ENCODE measurements around the gene NEK1. TPM values are rescaled to one million over a fixed set of nuclear protein-coding genes. Genes with fewer than 3 reads are reported as not detected.
A peak's percentile ranks its signal among the peaks of the same experiment; 100 is the strongest.
"Not testable (repeated sequence)": the region's sequence is repeated elsewhere in the genome, so short reads cannot be mapped to it uniquely, and the experiment has no call there.

Gene NEK1
- total RNA-seq, 2 experiments from 2014 or later = 15.4 to 16.9 TPM

DNA sequence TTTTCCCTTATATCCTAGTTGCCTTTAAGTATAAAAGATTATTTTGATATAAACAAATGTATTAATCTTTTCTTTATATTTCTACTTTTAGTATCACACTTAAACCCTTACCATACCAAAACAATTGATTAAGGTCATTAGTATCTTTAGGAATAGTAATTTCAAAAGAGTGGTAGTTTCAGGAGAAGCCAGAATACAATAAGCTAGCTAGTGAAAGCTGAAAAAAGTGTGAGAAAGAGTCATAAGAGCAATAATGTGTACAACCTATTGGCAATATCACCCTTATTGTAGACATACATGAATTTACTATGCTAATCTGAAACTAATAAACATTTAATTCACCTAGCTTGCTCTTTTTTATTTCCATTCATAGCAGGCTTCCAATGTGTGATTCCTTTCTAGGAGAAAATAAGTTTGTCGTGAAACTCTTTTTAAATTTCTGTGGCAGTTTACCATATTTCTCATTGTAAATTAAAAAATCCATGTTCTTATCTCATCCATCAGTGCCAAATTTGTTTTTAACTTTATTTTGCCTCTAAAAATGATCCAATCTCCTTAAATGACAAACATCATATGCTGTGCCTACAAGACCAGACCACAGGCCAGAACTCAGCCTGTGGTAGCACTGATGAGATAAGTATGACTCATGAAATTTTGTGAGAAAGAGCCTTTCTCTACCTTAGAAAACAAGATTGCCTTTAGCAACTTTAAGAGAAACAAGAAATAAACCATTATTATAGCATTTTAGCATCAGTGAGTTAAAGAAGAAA lies 8.1 kb downstream of the NEK1 start:
- no peaks in the 10 kb centered on the region for H3K27me3 Mint-ChIP-seq
- POLR2A ChIA-PET = no interaction called here
- H3K9me3 Mint-ChIP-seq = no peaks in the 10 kb centered on the region
- peaks cover 19% of the 10 kb centered on the region for H3K4me1 Mint-ChIP-seq
- no peak for DNase-seq
- H3K4me3 Mint-ChIP-seq = no peak overlapping the region
- ATAC-seq (ENCODE audit: low read depth) = peak; percentile 82
- peaks cover 26% of the 10 kb centered on the region for H3K36me3 Mint-ChIP-seq
- no peak overlapping the region for H3K27ac Mint-ChIP-seq

GRCh38 chr4:169603312-169603711 lies 9.1 kb downstream of the NEK1 start:
- H3K4me3 Mint-ChIP-seq = no peak overlapping the region
- POLR2A ChIA-PET = no interaction called here
- peaks cover 27% of the 10 kb centered on the region for H3K36me3 Mint-ChIP-seq
- ATAC-seq (ENCODE audit: low read depth) (no peak), DNase-seq (no peak)
- H3K9me3 Mint-ChIP-seq = no peaks in the 10 kb centered on the region
- peaks cover 18% of the 10 kb centered on the region for H3K4me1 Mint-ChIP-seq
- H3K27me3 Mint-ChIP-seq = no peaks in the 10 kb centered on the region
- H3K27ac Mint-ChIP-seq = no peak overlapping the region

DNA sequence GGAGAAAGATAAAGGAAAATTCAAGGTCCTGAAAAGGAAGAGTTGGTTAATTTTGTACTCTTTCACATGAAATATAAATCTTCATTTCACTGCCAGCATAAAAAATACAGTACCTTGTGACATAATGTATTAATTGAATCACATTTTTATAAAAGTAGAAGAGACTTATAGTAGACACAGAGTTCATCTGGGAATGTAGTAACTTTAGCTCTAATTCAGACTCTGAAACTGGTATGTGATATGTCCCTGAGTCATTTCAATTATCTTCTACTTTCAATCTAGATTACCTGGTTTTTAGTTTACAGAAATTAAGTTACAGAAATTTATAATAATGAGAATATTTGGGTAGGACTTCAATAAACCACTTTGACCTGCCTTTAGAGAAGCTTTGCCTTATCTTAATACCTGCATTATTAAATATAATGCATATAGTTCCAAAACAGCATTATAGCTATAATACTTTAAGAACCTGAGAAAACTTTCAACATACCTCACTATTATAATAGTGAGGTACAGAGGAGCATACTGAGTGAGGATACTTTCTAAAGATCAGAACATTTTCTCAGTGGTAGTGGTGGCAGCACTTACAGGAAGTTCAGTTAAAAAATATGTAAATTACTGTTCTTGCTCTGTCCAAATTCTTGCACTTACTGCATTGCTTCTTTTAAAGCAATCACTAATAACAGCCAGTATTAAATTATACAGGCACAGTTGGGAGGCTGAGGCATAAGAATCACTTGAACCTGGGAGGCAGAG lies 11.2 kb downstream of the NEK1 start:
- DNase-seq (no peak), ATAC-seq (ENCODE audit: low read depth) (no peak)
- H3K4me1 Mint-ChIP-seq = peaks cover 15% of the 10 kb centered on the region
- no peak overlapping the region for H3K4me3 Mint-ChIP-seq
- POLR2A ChIA-PET = no interaction called here
- H3K36me3 Mint-ChIP-seq = peaks cover 19% of the 10 kb centered on the region
- H3K9me3 Mint-ChIP-seq = no peaks in the 10 kb centered on the region
- no peaks in the 10 kb centered on the region for H3K27me3 Mint-ChIP-seq
- no peak overlapping the region for H3K27ac Mint-ChIP-seq

GRCh38 chr4:169594560-169595195 lies 17.7 kb downstream of the NEK1 start:
- ATAC-seq (ENCODE audit: low read depth) (no peak), DNase-seq (no peak)
- H3K4me3 Mint-ChIP-seq = no peak overlapping the region
- no peaks in the 10 kb centered on the region for H3K9me3 Mint-ChIP-seq
- H3K27me3 Mint-ChIP-seq = no peaks in the 10 kb centered on the region
- H3K4me1 Mint-ChIP-seq = peaks cover 4% of the 10 kb centered on the region
- peaks cover 7% of the 10 kb centered on the region for H3K36me3 Mint-ChIP-seq
- POLR2A ChIA-PET = no interaction called here
- H3K27ac Mint-ChIP-seq = no peak overlapping the region

GRCh38 chr4:169593050-169593560 lies 19.3 kb downstream of the NEK1 start:
- Mint-ChIP-seq H3K4me3 (no peak overlapping the region), H3K9me3 (no peaks in the 10 kb centered on the region), H3K4me1 (peaks cover 4% of the 10 kb centered on the region), H3K27me3 (no peaks in the 10 kb centered on the region), H3K27ac (no peak overlapping the region), H3K36me3 (peaks cover 6% of the 10 kb centered on the region)
- DNase-seq (no peak), ATAC-seq (ENCODE audit: low read depth) (no peak)
- POLR2A ChIA-PET = no interaction called here

- no peaks in the 10 kb centered on the region for H3K9me3 Mint-ChIP-seq
- no peak overlapping the region for H3K4me3 Mint-ChIP-seq
- DNase-seq (no peak), ATAC-seq (ENCODE audit: low read depth) (no peak)
- POLR2A ChIA-PET = no interaction called here
- H3K4me1 Mint-ChIP-seq = peaks cover 5% of the 10 kb centered on the region
- peaks cover 9% of the 10 kb centered on the region for H3K36me3 Mint-ChIP-seq
- no peaks in the 10 kb centered on the region for H3K27me3 Mint-ChIP-seq
- H3K27ac Mint-ChIP-seq = no peak overlapping the region
These were observed 28.8 kb downstream of the NEK1 start for GRCh38 chr4:169583563-169583962.

GRCh38 chr4:169582706-169583105 lies 29.7 kb downstream of the NEK1 start:
- POLR2A ChIA-PET = no interaction called here
- no peaks in the 10 kb centered on the region for H3K27me3 Mint-ChIP-seq
- DNase-seq (no peak), ATAC-seq (ENCODE audit: low read depth) (no peak)
- peaks cover 9% of the 10 kb centered on the region for H3K36me3 Mint-ChIP-seq
- H3K9me3 Mint-ChIP-seq = no peaks in the 10 kb centered on the region
- no peak overlapping the region for H3K4me3 Mint-ChIP-seq
- H3K4me1 Mint-ChIP-seq = peaks cover 5% of the 10 kb centered on the region
- no peak overlapping the region for H3K27ac Mint-ChIP-seq

- H3K4me1 Mint-ChIP-seq = peaks cover 5% of the 10 kb centered on the region
- ATAC-seq (ENCODE audit: low read depth) (no peak), DNase-seq (no peak)
- H3K27me3 Mint-ChIP-seq = no peaks in the 10 kb centered on the region
- no peaks in the 10 kb centered on the region for H3K9me3 Mint-ChIP-seq
- no peak overlapping the region for H3K4me3 Mint-ChIP-seq
- peaks cover 9% of the 10 kb centered on the region for H3K36me3 Mint-ChIP-seq
- no peak overlapping the region for H3K27ac Mint-ChIP-seq
- POLR2A ChIA-PET = no interaction called here
These were observed 30.2 kb downstream of the NEK1 start for GRCh38 chr4:169582203-169582602.

DNA sequence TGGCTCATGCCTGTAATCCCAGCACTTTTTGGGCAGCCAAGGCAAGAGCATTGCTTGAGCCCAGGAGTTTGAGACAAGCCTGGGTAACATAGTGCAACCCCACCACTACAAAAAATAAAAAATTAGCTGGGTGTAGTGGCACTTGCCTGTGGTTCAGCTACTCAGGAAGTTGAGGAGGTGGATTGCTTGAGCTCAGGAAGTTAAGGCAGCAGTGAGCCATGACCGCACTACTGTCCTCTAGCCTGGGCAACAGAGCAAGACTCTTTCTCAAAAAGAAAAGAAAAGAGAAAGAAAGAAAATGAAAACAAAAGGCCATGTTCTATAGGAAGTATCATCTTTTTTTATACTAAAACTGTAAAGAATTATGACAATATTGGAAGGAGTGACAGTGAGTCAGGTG lies 38.5 kb downstream of the NEK1 start:
- no peak for ATAC-seq (ENCODE audit: low read depth)
- DNase-seq = no peak
- Mint-ChIP-seq H3K9me3 (no peaks in the 10 kb centered on the region), H3K27me3 (no peaks in the 10 kb centered on the region), H3K27ac (no peak overlapping the region), H3K36me3 (peaks cover 33% of the 10 kb centered on the region), H3K4me3 (no peak overlapping the region), H3K4me1 (peaks cover 8% of the 10 kb centered on the region)
- POLR2A ChIA-PET = interaction anchor here (0.6 kb wide), 1 partner anchor 562 kb away, joined by 3 read pairs; no protein-coding TSS in a partner anchor

DNA sequence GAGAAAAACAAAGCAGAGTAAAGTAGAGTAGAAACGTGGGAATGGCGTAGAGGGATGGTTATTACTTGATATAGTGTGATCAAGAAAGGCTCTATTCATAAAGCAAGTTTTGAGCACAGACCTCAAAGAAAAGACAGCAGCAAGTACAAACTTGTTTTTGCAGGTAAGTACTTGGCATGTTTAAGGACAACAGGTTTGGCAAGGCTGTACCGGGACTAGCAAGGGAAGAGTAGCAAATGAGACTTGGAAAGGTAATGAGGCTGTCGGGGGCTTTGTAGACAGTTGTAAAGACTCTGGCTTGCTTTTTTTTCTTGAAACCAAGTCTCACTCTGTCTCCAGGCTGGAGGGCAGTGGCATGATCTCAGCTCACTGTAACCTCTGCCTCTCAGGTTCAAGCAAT lies 40.9 kb downstream of the NEK1 start:
- POLR2A ChIA-PET = no interaction called here
- ATAC-seq (ENCODE audit: low read depth) (no peak), DNase-seq (no peak)
- Mint-ChIP-seq H3K36me3 (peaks cover 34% of the 10 kb centered on the region), H3K9me3 (no peaks in the 10 kb centered on the region), H3K4me3 (no peak overlapping the region), H3K4me1 (peaks cover 10% of the 10 kb centered on the region), H3K27me3 (no peaks in the 10 kb centered on the region), H3K27ac (no peak overlapping the region)

- H3K27ac Mint-ChIP-seq; POLR2A ChIA-PET; H3K9me3 Mint-ChIP-seq; DNase-seq; ATAC-seq (ENCODE audit: low read depth); H3K4me3 Mint-ChIP-seq; H3K27me3 Mint-ChIP-seq: not testable (repeated sequence)
- Mint-ChIP-seq H3K36me3 (peaks cover 32% of the 10 kb centered on the region), H3K4me1 (peaks cover 11% of the 10 kb centered on the region)
These were observed 41.4 kb downstream of the NEK1 start for GRCh38 chr4:169571012-169571411.

- H3K9me3 Mint-ChIP-seq; H3K27ac Mint-ChIP-seq; H3K27me3 Mint-ChIP-seq; POLR2A ChIA-PET; ATAC-seq (ENCODE audit: low read depth); H3K4me3 Mint-ChIP-seq; DNase-seq: not testable (repeated sequence)
- Mint-ChIP-seq H3K4me1 (peaks cover 11% of the 10 kb centered on the region), H3K36me3 (peaks cover 30% of the 10 kb centered on the region)
These were observed 42.1 kb downstream of the NEK1 start for GRCh38 chr4:169570266-169570665.

DNA sequence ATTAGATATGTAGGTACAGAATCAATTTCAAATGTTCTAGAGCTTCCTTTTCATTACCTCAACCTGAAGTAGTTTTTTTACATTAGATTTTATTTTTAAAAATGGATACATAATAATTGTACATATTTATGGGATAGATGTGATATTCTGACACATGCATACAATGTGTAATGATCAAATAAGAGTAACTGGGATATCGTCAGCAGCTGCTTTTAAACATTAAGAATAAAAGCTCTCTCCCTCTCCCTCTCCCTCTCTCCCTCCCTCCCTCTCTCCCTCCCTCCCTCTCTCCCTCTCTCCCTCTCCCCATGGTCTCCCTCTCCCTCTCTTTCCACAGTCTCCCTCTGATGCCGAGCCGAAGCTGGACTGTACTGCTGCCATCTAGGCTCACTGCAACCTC lies 43.2 kb downstream of the NEK1 start:
- H3K4me3 Mint-ChIP-seq; H3K27ac Mint-ChIP-seq; H3K4me1 Mint-ChIP-seq; ATAC-seq (ENCODE audit: low read depth); POLR2A ChIA-PET; DNase-seq; H3K27me3 Mint-ChIP-seq; H3K9me3 Mint-ChIP-seq: not testable (repeated sequence)
- peaks cover 25% of the 10 kb centered on the region for H3K36me3 Mint-ChIP-seq

Data from activated naive CD8-positive, alpha-beta T cell treated with anti-CD3 and anti-CD28 coated beads, Interleukin-2, amount 10 ng/mL, durations not matched to agents 7 days and 5 days (primary cell).